Epithelial cell of esophagus (primary cell): ENCODE data around the gene ATCAY.
"Not testable (repeated sequence)": the region's sequence is repeated elsewhere in the genome, so short reads cannot be mapped to it uniquely, and the experiment has no call there.

Source experiments
- DNase-seq: peaks from one replicate; pipeline ENCODE4 v3.0.0; 2010; ENCODE audit warnings: low read depth
- H3K4me3 ChIP-seq: 2 replicates; pipeline ENCODE4 v1.5.1; 2011; ENCODE audit warnings: mild to moderate bottlenecking, low read length, control low read depth
- CTCF ChIP-seq: IDR thresholded peaks from 2 replicates; pipeline ENCODE4 v1.5.1; 2011; ENCODE audit warnings: low read depth, mild to moderate bottlenecking, low read length, control low read depth, inconsistent platforms; ENCODE audit not compliant: insufficient read depth; ENCODE audit errors: missing control alignments

The ATCAY gene

DNA sequence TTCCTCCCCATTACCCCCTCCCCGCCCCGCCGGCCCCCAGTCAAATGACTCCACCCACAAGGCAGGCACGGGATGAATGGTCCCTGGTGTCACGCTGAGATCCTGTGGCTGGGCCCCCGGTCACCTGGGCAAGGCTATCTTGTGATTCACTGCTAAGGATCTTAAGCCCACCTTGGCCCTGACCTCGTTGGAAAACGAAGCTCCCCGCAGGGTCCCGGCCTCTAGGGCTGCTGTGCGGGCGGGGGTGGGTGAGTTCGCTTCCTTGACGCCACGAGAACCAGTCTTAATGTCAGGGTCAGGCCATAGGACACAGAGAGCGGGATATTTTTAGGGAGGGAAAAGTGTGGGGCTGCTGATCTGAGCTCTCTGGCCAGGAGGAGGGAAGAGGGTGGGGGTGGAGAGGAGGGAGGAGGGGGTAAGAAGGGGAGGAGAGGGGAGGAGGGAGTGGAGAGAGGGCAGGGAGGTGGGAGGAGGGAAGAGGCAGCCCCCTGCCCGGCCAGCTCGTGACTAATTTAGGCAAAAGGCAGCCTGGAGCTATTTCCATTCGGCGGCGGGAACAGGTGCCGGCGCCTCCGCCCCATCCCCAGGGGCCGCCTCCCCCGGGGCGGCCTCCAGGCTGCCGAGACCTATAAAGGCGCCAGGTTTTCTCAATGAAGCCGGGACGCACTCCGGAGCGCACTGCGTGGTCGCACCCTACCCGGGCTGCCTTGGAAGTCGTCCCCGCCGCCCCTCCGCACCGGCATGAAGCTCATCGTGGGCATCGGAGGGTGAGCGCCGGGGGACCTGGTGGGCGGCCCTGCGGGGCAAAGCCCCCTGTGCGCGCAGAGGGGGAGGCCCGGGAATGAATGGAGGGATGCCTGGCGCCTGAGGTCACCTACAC lies 52.7 kb downstream of the ATCAY start, which contains the start of gene NMRK2:
Gene NMRK2 (plus strand): TSS at position 139 of the 880 bp plus-strand sequence. CDS start 603 bp downstream, at position 742.
- no peak for DNase-seq
- TF ChIP-seq CTCF, result no peak
- no peak within 1 kb of the TSS for H3K4me3 ChIP-seq

DNA sequence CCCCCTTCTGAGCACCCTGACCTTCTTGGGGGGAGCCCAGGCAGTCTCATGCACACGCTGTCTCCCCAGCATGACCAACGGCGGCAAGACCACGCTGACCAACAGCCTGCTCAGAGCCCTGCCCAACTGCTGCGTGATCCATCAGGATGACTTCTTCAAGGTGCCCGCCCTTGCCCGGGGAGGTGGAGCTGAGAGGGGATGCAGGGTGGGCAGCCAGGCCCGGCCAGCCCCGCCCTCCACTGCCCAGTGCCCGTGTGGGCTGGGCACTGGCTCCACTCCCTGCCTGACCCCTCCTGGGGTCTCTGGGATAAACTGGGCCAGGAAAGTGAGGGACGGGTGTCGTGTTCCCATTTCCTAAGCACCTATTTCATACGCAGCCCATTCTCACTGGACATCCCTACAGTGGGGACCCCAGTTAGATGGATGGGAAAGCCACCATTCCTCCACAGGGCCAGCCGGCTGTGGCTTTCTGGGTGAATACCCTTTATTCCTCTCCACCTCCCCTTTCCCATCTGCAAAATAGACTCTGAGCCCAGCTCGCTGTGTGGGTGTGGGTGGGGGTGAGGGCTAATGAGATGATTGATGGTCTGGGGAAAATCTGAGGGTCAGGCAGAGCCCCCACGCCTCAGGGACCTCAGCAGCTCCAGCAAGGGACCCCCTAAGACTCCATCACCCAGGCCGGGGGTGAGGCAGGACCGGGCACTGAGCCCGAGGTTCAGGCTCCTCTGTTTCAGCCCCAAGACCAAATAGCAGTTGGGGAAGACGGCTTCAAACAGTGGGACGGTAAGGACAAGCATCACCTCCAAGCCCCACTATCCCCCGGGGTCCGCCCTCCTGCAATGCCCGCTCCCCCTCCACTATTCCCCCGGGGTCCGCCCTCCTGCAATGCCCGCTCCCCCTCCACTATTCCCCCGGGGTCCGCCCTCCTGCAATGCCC lies 56.3 kb downstream of the ATCAY start:
- DNase-seq, result no peak
- H3K4me3 ChIP-seq, result no peak overlapping the region
- no peak for TF ChIP-seq CTCF

DNA sequence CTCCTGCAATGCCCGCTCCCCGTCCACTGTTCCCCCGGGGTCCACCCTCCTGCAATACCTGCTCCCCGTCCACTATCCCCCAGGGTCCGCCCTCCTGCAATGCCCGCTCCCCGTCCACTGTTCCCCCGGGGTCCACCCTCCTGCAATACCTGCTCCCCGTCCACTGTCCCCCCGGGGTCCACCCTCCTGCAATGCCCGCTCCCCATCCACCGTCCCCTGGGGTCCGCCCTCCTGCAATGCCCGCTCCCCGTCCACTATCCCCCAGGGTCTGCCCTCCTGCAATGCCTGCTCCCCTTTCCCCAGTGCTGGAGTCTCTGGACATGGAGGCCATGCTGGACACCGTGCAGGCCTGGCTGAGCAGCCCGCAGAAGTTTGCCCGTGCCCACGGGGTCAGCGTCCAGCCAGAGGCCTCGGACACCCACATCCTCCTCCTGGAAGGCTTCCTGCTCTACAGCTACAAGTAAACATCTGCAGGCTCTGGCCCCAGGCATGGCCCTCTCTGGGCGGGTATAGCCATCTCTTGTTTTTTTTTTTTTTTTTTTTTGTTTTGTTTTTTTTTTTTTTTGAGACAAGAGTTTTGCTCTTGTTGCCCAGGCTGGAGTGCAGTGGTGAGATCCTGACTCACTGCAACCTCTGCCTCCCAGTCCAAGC lies 57.9 kb downstream of the ATCAY start:
- not testable (repeated sequence) for DNase-seq

DNA sequence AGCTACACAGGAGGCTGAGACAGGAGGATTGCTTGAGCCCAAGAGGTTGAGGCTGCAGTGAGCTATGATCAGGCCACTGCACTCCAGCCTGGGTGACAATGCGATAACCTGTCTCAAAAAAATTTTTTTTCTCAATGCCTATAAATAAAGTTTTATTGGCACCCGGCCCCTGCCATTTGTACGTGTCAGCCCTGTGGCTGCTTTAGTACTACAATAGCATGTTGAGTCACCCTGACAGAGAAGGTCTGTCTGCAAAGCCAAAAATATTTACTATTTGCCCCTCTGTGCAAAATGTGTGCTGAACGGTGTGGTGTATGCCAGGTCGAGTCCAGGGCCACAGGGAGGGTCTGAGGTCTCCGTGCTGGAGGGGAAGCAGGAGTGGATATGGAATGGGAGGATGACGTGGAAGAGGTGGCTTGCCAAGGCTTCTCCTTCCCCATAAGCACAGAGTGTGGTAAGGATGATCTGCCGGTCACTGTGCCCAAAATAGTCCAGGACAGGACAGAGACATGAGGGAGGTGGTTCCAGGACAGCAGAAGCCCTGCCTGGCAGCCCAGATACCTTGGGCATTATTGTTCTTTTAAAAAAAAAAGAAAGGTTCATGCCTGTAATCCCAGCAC lies 62.4 kb downstream of the ATCAY start:
- DNase-seq, result no peak
- H3K4me3 ChIP-seq, result no peak overlapping the region
- TF ChIP-seq CTCF, result no peak

More for the DNA sequence above, 57.9 kb downstream of the ATCAY start:
- H3K4me3 ChIP-seq, result not testable (repeated sequence)

DNA sequence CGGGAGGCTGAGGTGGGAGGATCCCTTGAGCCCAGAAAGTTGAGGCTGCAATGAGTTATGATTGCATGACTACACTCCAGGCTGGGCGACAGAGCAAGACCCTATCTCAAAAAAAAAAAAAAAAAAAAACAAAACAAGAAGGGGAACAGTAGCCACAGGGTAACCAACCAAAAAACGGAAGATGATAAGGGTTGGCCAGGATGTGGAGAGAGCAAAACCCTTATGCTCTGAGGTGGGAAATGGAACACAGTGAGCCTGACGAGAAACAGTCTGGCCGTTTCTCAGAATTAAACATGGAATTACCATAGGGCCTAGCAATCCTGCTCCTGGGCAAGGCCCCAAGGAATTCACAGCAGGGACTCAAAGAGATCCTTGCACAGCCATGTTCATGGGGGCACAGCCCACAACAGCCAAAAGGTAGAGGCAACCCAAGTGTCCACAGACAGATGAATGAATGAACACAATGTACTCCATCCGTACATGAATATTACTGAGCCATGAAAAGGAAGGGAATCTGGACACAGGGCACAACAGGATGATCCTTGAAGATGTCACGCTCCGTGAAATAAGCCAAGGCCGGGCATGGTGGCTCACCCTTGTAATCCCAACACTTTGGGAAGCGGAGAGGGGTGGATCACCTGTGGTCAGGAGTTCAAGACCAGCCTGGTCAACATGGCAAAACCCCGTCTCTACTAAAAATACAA lies 63.7 kb downstream of the ATCAY start:
- TF ChIP-seq CTCF, result no peak
- DNase-seq, result no peak
- H3K4me3 ChIP-seq, result no peak overlapping the region

DNA sequence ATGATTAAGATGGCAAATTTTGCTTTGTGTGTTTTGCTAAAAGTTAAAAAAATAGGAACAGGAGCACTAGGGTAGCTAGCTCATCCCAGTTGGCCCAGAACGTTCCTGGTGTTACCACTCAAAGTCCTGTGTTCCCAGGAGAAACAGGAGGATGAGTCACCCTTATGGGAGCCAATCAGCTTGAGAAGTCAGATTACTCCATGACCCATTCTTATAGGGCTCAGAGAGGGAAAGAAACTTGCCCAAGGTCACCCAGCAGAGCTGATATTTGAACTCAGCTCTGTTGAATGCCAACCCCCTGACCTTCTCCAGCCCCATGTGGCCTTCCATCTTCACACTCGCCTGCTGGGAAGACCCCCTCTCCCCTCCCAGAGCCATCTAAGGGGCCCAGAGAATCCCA lies 65.4 kb downstream of the ATCAY start:
- no peak for DNase-seq
- TF ChIP-seq CTCF, result no peak
- no peak overlapping the region for H3K4me3 ChIP-seq

DNA sequence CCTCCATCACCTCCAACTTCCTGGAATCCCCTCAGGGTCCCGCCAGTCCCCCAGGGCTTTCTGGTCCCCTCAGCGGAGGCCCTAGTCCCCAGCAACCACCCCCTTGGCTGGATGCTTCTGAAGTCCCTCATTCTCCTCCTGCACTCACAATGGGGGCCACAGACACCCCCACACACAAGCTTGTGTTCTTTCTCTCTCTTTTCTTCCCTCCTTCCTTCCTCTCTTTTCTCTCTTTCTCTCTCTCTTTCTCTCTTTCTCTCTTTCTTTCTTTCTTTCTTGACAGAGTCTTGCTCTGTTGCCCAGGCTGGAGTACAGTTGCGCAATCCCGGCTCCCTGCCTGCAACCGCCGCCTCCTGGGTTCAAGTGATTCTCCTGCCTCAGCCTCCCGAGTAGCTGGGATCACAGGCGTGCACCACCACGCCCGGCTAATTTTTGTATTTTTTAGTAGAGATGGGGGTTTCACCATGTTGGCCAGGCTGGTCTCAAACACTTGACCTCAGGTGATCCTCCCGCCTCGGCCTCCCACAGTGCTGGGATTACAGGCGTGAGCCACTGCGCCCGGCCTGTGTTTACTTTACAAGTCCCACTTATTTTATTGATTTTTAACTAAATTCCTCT lies 66.9 kb downstream of the ATCAY start:
- H3K4me3 ChIP-seq, DNase-seq: not testable (repeated sequence)
